ENCODE measurements around the gene TMEM225. TPM values are rescaled to one million over a fixed set of nuclear protein-coding genes. Genes with fewer than 3 reads are reported as not detected.

The TMEM225 gene
- polyA plus RNA-seq, 1 of the 3 experiments (the other 2 are of a cell fraction) = not detected

- DNase-seq = no peak
- ChIA-PET CTCF (no interaction called here), POLR2A (no interaction called here)
- Histone ChIP-seq H3K9me2 (no peaks in the 10 kb centered on the region), H3F3A (replicated peaks; ENCODE audit: insufficient read depth) (no peaks in the 10 kb centered on the region), H3K4me1 (ENCODE audit: control insufficient read depth in 1 of 2, insufficient read depth in 2 of 2, low read depth in 1 of 2, low read length in 1 of 2) (no peaks in the 10 kb centered on the region), H3K36me3 (replicated peaks in 1 of 2; ENCODE audit: control insufficient read depth in 1 of 2, insufficient read depth in 2 of 2, low read length in 1 of 2) (no peaks in the 10 kb centered on the region), H2AFZ (ENCODE audit: low read depth) (no peak overlapping the region), H3K27ac (ENCODE audit: low read depth in 2 of 2, low read length in 1 of 2) (no peak overlapping the region), H3K27me3 (ENCODE audit: insufficient read depth) (no peaks in the 10 kb centered on the region), H4K20me1 (ENCODE audit: insufficient read depth) (no peaks in the 10 kb centered on the region), H3K4me2 (no peak overlapping the region), H3K79me2 (ENCODE audit: insufficient read depth) (no peaks in the 10 kb centered on the region), H3K9ac (no peak overlapping the region), H3K9me3 (no peaks in the 10 kb centered on the region), H3K4me3 (ENCODE audit: low read depth in 2 of 2, low read length in 1 of 2) (no peak overlapping the region)
- 4% methylated on average over 3 of the region's 3 CpGs for WGBS (ENCODE audit: low lambda C conversion rate)
- no peak for TF ChIP-seq RFX5 (IDR thresholded peaks at IDR 0.05; ENCODE audit: low read length)
- TF ChIP-seq SMC3 (IDR thresholded peaks at IDR 0.05; ENCODE audit: low read depth, low read length) = no peak
- TF ChIP-seq MEF2A (IDR thresholded peaks at IDR 0.05; ENCODE audit: borderline replicate concordance, low read depth) = no peak
These were observed 19.5 kb upstream of the TMEM225 start for GRCh38 chr11:123904932-123905331.

- H4K20me1 ChIP-seq (ENCODE audit: insufficient read depth) = no peaks in the 10 kb centered on the region
- H3K4me1 ChIP-seq (ENCODE audit: control insufficient read depth in 1 of 2, insufficient read depth in 2 of 2, low read depth in 1 of 2, low read length in 1 of 2) = no peaks in the 10 kb centered on the region
- CTCF ChIA-PET = no interaction called here
- 23% methylated on average over 2 of the region's 2 CpGs for WGBS (ENCODE audit: low lambda C conversion rate)
- H3K27me3 ChIP-seq (ENCODE audit: insufficient read depth) = no peaks in the 10 kb centered on the region
- no peak overlapping the region for H2AFZ ChIP-seq (ENCODE audit: low read depth)
- H3K4me3 ChIP-seq (ENCODE audit: low read depth in 2 of 2, low read length in 1 of 2) = no peak overlapping the region
- H3K9me2 ChIP-seq = no peaks in the 10 kb centered on the region
- no peak overlapping the region for H3K9ac ChIP-seq
- H3K9me3 ChIP-seq = no peaks in the 10 kb centered on the region
- H3K36me3 ChIP-seq (replicated peaks in 1 of 2; ENCODE audit: control insufficient read depth in 1 of 2, insufficient read depth in 2 of 2, low read length in 1 of 2) = no peaks in the 10 kb centered on the region
- no peak overlapping the region for H3K27ac ChIP-seq (ENCODE audit: low read depth in 2 of 2, low read length in 1 of 2)
- H3K4me2 ChIP-seq = no peak overlapping the region
- no peaks in the 10 kb centered on the region for H3K79me2 ChIP-seq (ENCODE audit: insufficient read depth)
- TF ChIP-seq USF1 (IDR thresholded peaks at IDR 0.05; ENCODE audit: borderline replicate concordance, low read depth) = no peak
- no peak for TF ChIP-seq YY1 (IDR thresholded peaks at IDR 0.05; ENCODE audit: low read depth)
- no peak for TF ChIP-seq RAD21 (IDR thresholded peaks at IDR 0.05; ENCODE audit: low read length)
- TF ChIP-seq GATA2 (CRISPR knock-in tag; IDR thresholded peaks at IDR 0.05) = no peak
- TF ChIP-seq POLR2AphosphoS5 (IDR thresholded peaks at IDR 0.05; ENCODE audit: low read depth, low read length) = no peak
- no peak for TF ChIP-seq CHD2 (IDR thresholded peaks at IDR 0.05; ENCODE audit: low read length, partially characterized antibody)
- TF ChIP-seq FOXJ3 (CRISPR knock-in tag; IDR thresholded peaks at IDR 0.05) = no peak
- TF ChIP-seq FOXM1 (IDR thresholded peaks at IDR 0.05; ENCODE audit: low read depth) = no peak
- TF ChIP-seq GABPA (IDR thresholded peaks at IDR 0.05; ENCODE audit: low read depth) = no peak
- no peak for TF ChIP-seq EZH2phosphoT487 (IDR thresholded peaks at IDR 0.05; ENCODE audit: borderline replicate concordance, low read depth)
- TF ChIP-seq MXI1 (IDR thresholded peaks at IDR 0.05; ENCODE audit: low read depth, low read length) = no peak
- TF ChIP-seq RFX5 (IDR thresholded peaks at IDR 0.05; ENCODE audit: low read length) = no peak
- no peak for TF ChIP-seq MAX (IDR thresholded peaks at IDR 0.05; ENCODE audit: low read depth)
- no peak for TF ChIP-seq FOSL2 (IDR thresholded peaks at IDR 0.05; ENCODE audit: borderline replicate concordance, low read depth)
- no peak for TF ChIP-seq IRF3 (IDR thresholded peaks at IDR 0.05; ENCODE audit: low read depth, low read length)
- no peak for TF ChIP-seq ELF1 (IDR thresholded peaks at IDR 0.05)
- no peak for TF ChIP-seq PBX3 (IDR thresholded peaks at IDR 0.05)
- no peak for TF ChIP-seq SMC3 (IDR thresholded peaks at IDR 0.05; ENCODE audit: low read depth, low read length)
- TF ChIP-seq EP300 (IDR thresholded peaks at IDR 0.05; ENCODE audit: borderline replicate concordance in 1 of 2, low read depth in 1 of 2, low read length in 1 of 2) = no peak
- POLR2A ChIA-PET = no interaction called here
- no peak for DNase-seq
- H3F3A ChIP-seq (replicated peaks; ENCODE audit: insufficient read depth) = no peaks in the 10 kb centered on the region
These were observed 18.5 kb upstream of the TMEM225 start for GRCh38 chr11:123903932-123904331.
